IMR-90 (cell line): ENCODE results near the gene FOXP1. TPM values are rescaled to one million over a fixed set of nuclear protein-coding genes. Genes with fewer than 3 reads are reported as not detected.

ENCODE experiments used
- ATAC-seq: fragments of 200-7000 bp; cut with Tn5 transposase; 2 replicates; pipeline ENCODE4 v1.9.1; 2020; ENCODE audit warnings: low read depth, mild to moderate bottlenecking, moderate library complexity
- BruUV-seq: library from RNA; stranded (reverse); fragments of 400-500 nt; replicated peaks from 2 replicates; lab custom pipeline; 2021; lab: Mats Ljungman, UMichigan
- CTCF ChIA-PET: fragments of 300-600 bp; formaldehyde crosslinking; extraction: SDS; loops from one replicate; lab custom pipeline; 2021; ENCODE audit warnings: antibody characterized with exemption; lab: Yijun Ruan, JAX
- POLR2A ChIA-PET: fragments of 300-600 bp; sonication (Branson Sonifier 250); formaldehyde crosslinking; loops from one replicate; lab custom pipeline; 2022; ENCODE audit warnings: antibody characterized with exemption; ENCODE audit not compliant: unreplicated experiment; lab: Charles Lee
- DNase-seq: peaks from one replicate; pipeline ENCODE4 v3.0.0; 2013
- H2AFZ ChIP-seq: replicated peaks from 2 replicates; pipeline ENCODE3; 2013; ENCODE audit warnings: low read length, mild to moderate bottlenecking; ENCODE audit not compliant: poor library complexity
- H2AK5ac ChIP-seq: 2 replicates; pipeline ENCODE4 v1.6.1; 2013; ENCODE audit warnings: low read depth, low read length, inconsistent platforms
- H2AK9ac ChIP-seq: replicated peaks from 2 replicates; pipeline ENCODE3; 2013; ENCODE audit warnings: mild to moderate bottlenecking, low read depth, low read length, moderate library complexity; ENCODE audit not compliant: poor library complexity
- H2BK120ac ChIP-seq: 2 replicates; pipeline ENCODE4 v1.6.1; 2013; ENCODE audit warnings: low read depth, low read length, inconsistent platforms
- H2BK15ac ChIP-seq: 3 replicates; pipeline ENCODE4 v1.6.1; 2013; ENCODE audit warnings: low read depth, low read length, inconsistent platforms
- H2BK20ac ChIP-seq: 2 replicates; pipeline ENCODE4 v1.6.1; 2013; ENCODE audit warnings: low read depth, mild to moderate bottlenecking, inconsistent platforms, low read length, moderate library complexity
- H2BK5ac ChIP-seq: 2 replicates; pipeline ENCODE4 v1.6.1; 2013; ENCODE audit warnings: mild to moderate bottlenecking, low read depth, low read length, inconsistent platforms; ENCODE audit not compliant: poor library complexity, severe bottlenecking
- H3K14ac ChIP-seq: replicated peaks from 2 replicates; pipeline ENCODE4 v1.6.1; 2013; ENCODE audit warnings: low read depth, low read length, inconsistent platforms
- H3K18ac ChIP-seq: 2 replicates; pipeline ENCODE4 v1.6.1; 2013; ENCODE audit warnings: low read depth, low read length, control low read depth
- H3K23ac ChIP-seq: 2 replicates; pipeline ENCODE4 v1.6.1; 2013; ENCODE audit warnings: low read depth, low read length, inconsistent platforms
- H3K27ac ChIP-seq: 2 replicates; pipeline ENCODE4 v1.5.1; 2013; ENCODE audit warnings: mild to moderate bottlenecking, control low read depth, low read length; ENCODE audit not compliant: insufficient read depth
- H3K27me3 ChIP-seq: 2 replicates; pipeline ENCODE4 v1.6.1; 2013; ENCODE audit warnings: low read length; ENCODE audit not compliant: control insufficient read depth, insufficient read depth
- H3K36me3 ChIP-seq: 2 replicates; pipeline ENCODE4 v1.6.1; 2013; ENCODE audit warnings: low read length, mixed read lengths; ENCODE audit not compliant: control insufficient read depth, insufficient read depth
- H3K4ac ChIP-seq: 2 replicates; pipeline ENCODE4 v1.6.1; 2013; ENCODE audit warnings: low read depth, low read length, inconsistent platforms
- H3K4me1 ChIP-seq: 2 replicates; pipeline ENCODE4 v1.6.1; 2013; ENCODE audit warnings: low read length, mixed read lengths; ENCODE audit not compliant: control insufficient read depth, insufficient read depth
- H3K4me2 ChIP-seq: 2 replicates; pipeline ENCODE4 v1.6.1; 2013; ENCODE audit warnings: low read depth, mild to moderate bottlenecking, control low read depth, low read length, moderate library complexity
- H3K4me3 ChIP-seq: 2 replicates; pipeline ENCODE4 v1.5.1; 2013; ENCODE audit warnings: low read depth, mild to moderate bottlenecking, control low read depth, low read length, moderate library complexity; ENCODE audit not compliant: insufficient read depth
- H3K56ac ChIP-seq: 2 replicates; pipeline ENCODE4 v1.6.1; 2013; ENCODE audit warnings: low read length, inconsistent platforms; ENCODE audit not compliant: insufficient read depth; ENCODE audit errors: extremely low read depth
- H3K79me1 ChIP-seq, 2 experiments: 2 replicates each; pipeline ENCODE4 v1.6.1; 2013; ENCODE audit warnings: low read length in 2 of 2, inconsistent platforms in 1 of 2, low read depth in 1 of 2
- H3K9ac ChIP-seq: 2 replicates; pipeline ENCODE4 v1.6.1; 2013; ENCODE audit warnings: low read depth, low read length, control low read depth
- H3K9me1 ChIP-seq: 2 replicates; pipeline ENCODE4 v1.6.1; 2013; ENCODE audit warnings: low read length, inconsistent platforms; ENCODE audit not compliant: insufficient read depth
- H3K9me3 ChIP-seq: 2 replicates; pipeline ENCODE4 v1.6.1; 2013; ENCODE audit warnings: low read length; ENCODE audit not compliant: control insufficient read depth, insufficient read depth
- H4K20me1 ChIP-seq: 2 replicates; pipeline ENCODE4 v1.6.1; 2013; ENCODE audit warnings: low read length, inconsistent platforms; ENCODE audit not compliant: insufficient read depth
- H4K5ac ChIP-seq: 2 replicates; pipeline ENCODE4 v1.6.1; 2013; ENCODE audit warnings: mild to moderate bottlenecking, low read depth, low read length, control low read depth
- H4K8ac ChIP-seq, 2 experiments: 2 replicates each; pipeline ENCODE4 v1.6.1; 2013; ENCODE audit warnings: low read depth in 2 of 2, low read length in 2 of 2, control low read depth in 1 of 2, inconsistent platforms in 1 of 2
- H4K91ac ChIP-seq: 2 replicates; pipeline ENCODE4 v1.6.1; 2013; ENCODE audit warnings: low read depth, low read length, inconsistent platforms; ENCODE audit not compliant: insufficient read depth
- BHLHE40 ChIP-seq: fragments of 150-350 bp; IDR thresholded peaks from 2 replicates; pipeline ENCODE4 v1.6.1; 2016; ENCODE audit warnings: mild to moderate bottlenecking, low read depth, low read length
- CHD1 ChIP-seq: IDR thresholded peaks from 2 replicates; pipeline ENCODE4 v1.6.1; 2012; ENCODE audit warnings: low read depth, low read length, improper control_type of control experiment
- MAZ ChIP-seq: IDR thresholded peaks from 2 replicates; pipeline ENCODE4 v1.6.1; 2012; ENCODE audit warnings: low read depth, mild to moderate bottlenecking, low read length, improper control_type of control experiment, moderate library complexity, borderline replicate concordance
- NFE2L2 ChIP-seq: fragments of 150-350 bp; IDR thresholded peaks from 2 replicates; pipeline ENCODE4 v1.6.1; 2016; ENCODE audit warnings: low read depth, mild to moderate bottlenecking, low read length
- POLR2A ChIP-seq: IDR thresholded peaks from 2 replicates; pipeline ENCODE4 v1.6.1; 2012; ENCODE audit warnings: mild to moderate bottlenecking, low read depth, low read length
- RCOR1 ChIP-seq: IDR thresholded peaks from 2 replicates; pipeline ENCODE4 v1.6.1; 2012; ENCODE audit warnings: mild to moderate bottlenecking, low read length, improper control_type of control experiment; ENCODE audit not compliant: insufficient replicate concordance
- WGBS, 2 experiments: methylation state at CpG; one replicate each; pipeline versions ENCODE4 v1.1.5 to v1.1.7; 2013; ENCODE audit warnings: missing lambda C conversion rate in 2 of 2; ENCODE audit not compliant: insufficient read length in 1 of 2; ENCODE audit errors: extremely low coverage in 2 of 2; 5-methylcytosine and 5-hydroxymethylcytosine counted together
- dilution Hi-C: fragments of 300-500 bp; cut with HindIII; formaldehyde crosslinking; loops from one replicate; pipeline ENCODE4 v1.14.3; 2018; ENCODE audit warnings: low sequenced_read_pairs; ENCODE audit not compliant: unreplicated experiment
- in situ Hi-C: fragments of 300-500 bp; cut with MboI; formaldehyde crosslinking; loops from 3 replicates; pipeline ENCODE4 v1.14.3; 2019; ENCODE audit warnings: low sequenced_read_pairs, inconsistent platforms, mixed read lengths
- intact Hi-C: fragments of 100-400 bp; cut with micrococcal nuclease; formaldehyde crosslinking; loops from 2 replicates; pipeline ENCODE4 v1.10.0; 2022
- polyA plus RNA-seq, 3 experiments: library from polyadenylated mRNA; depleted of rRNA; stranded (reverse); fragments of >200 nt; gene quantifications; 2 replicates each; pipeline ENCODE4 v1.2.3, GENCODE V29; 2012; ENCODE audit warnings: low replicate concordance in 1 of 3
- total RNA-seq: library from RNA; depleted of rRNA; stranded (reverse); fragments of >200 nt; gene quantifications from 2 replicates; pipeline ENCODE4 v1.2.3, GENCODE V29; 2012
- TF ChIP-seq, protein P1 (sequence below): conservative IDR thresholded peaks from 2 replicates; pipeline ENCODE4 v1.5.1; 2012; ENCODE audit warnings: mild to moderate bottlenecking, low read depth, low read length, improper control_type of control experiment
- TF ChIP-seq, protein P2 (sequence below): fragments of 150-350 bp; IDR thresholded peaks from 2 replicates; pipeline ENCODE4 v1.6.1; 2017; ENCODE audit warnings: mild to moderate bottlenecking, antibody characterized with exemption, low read length, low read depth

The FOXP1 gene
- total and polyA plus RNA-seq, 2 of the 4 experiments (the other 2 are of a cell fraction) = 37.0 to 132 TPM

DNA sequence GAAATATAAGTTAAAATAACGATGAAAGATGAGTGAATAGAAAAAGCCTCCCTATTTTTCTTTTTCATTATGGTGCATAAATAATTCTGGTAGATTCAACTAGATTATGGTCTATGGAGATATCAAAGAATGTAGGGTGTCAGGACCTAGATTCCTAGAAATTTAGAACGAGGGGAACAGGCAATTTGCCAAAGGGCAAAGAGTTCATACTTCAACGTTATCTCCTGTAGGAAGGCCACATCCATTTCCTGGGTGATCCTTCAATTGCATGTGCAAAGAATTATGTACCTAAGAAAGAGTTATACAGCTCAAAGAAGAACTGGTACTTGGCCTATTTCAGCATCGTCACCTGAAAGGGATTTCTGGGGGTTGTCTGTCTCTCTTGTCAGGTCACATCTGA is 351.8 kb downstream of the FOXP1 start:
- Histone ChIP-seq H3K27ac (no peak overlapping the region), H3K36me3 (peaks cover 3% of the 10 kb centered on the region; the same call in 1 of the 2 replicates), H2AK5ac (no peak overlapping the region), H3K4me1 (peaks cover 7% of the 10 kb centered on the region), H3K23ac (no peak overlapping the region), H4K8ac (no peak overlapping the region), H3K18ac (no peak overlapping the region), H2BK120ac (no peak overlapping the region), H3K27me3 (no peaks in the 10 kb centered on the region), H3K9me1 (peaks cover 5% of the 10 kb centered on the region), H2BK5ac (no peak overlapping the region), H2BK15ac (no peak overlapping the region), H3K56ac (no peak overlapping the region), H4K20me1 (no peaks in the 10 kb centered on the region), H3K79me1 (peaks cover 6 to 25% of the 10 kb centered on the region in 2 experiments), H2AK9ac (no peak overlapping the region), H4K91ac (no peak overlapping the region), H3K4me2 (no peak overlapping the region), H3K4ac (no peak overlapping the region), H3K14ac (0 out of 2 replicates have a peak overlapping the region, but pooled peaks have one; percentile 33), H2BK20ac (no peak overlapping the region), H3K9ac (no peak overlapping the region), H2AFZ (no peak overlapping the region), H3K4me3 (no peak overlapping the region), H4K5ac (no peak overlapping the region), H3K9me3 (no peaks in the 10 kb centered on the region)
- POLR2A ChIA-PET = interaction anchor here (0.6 kb wide), 1 partner anchor 46 kb away, joined by 3 read pairs; no protein-coding TSS in a partner anchor
- CTCF ChIA-PET = no interaction called here
- DNase-seq (no peak), ATAC-seq (no peak)
- TF ChIP-seq, protein P1, sequence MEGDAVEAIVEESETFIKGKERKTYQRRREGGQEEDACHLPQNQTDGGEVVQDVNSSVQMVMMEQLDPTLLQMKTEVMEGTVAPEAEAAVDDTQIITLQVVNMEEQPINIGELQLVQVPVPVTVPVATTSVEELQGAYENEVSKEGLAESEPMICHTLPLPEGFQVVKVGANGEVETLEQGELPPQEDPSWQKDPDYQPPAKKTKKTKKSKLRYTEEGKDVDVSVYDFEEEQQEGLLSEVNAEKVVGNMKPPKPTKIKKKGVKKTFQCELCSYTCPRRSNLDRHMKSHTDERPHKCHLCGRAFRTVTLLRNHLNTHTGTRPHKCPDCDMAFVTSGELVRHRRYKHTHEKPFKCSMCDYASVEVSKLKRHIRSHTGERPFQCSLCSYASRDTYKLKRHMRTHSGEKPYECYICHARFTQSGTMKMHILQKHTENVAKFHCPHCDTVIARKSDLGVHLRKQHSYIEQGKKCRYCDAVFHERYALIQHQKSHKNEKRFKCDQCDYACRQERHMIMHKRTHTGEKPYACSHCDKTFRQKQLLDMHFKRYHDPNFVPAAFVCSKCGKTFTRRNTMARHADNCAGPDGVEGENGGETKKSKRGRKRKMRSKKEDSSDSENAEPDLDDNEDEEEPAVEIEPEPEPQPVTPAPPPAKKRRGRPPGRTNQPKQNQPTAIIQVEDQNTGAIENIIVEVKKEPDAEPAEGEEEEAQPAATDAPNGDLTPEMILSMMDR = no peak
- TF ChIP-seq MAZ = no peak
- TF ChIP-seq RCOR1 = no peak
- TF ChIP-seq BHLHE40 = no peak
- TF ChIP-seq POLR2A = no peak
- TF ChIP-seq, protein P2, sequence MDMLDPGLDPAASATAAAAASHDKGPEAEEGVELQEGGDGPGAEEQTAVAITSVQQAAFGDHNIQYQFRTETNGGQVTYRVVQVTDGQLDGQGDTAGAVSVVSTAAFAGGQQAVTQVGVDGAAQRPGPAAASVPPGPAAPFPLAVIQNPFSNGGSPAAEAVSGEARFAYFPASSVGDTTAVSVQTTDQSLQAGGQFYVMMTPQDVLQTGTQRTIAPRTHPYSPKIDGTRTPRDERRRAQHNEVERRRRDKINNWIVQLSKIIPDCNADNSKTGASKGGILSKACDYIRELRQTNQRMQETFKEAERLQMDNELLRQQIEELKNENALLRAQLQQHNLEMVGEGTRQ = no peak
- TF ChIP-seq NFE2L2 = no peak
- no peak for TF ChIP-seq CHD1
- dilution Hi-C loops = no loop called here
- no CpG with 5 or more reads among the region's 4 CpGs for WGBS, 2 experiments
- in situ Hi-C loops = no loop called here
- intact Hi-C loops = no loop called here
- no TSS peak for BruUV-seq
